ENCODE measurements around the gene ERVV-1.
"Not testable (repeated sequence)": the region's sequence is repeated elsewhere in the genome, so short reads cannot be mapped to it uniquely, and the experiment has no call there.

Gene ERVV-1

DNA sequence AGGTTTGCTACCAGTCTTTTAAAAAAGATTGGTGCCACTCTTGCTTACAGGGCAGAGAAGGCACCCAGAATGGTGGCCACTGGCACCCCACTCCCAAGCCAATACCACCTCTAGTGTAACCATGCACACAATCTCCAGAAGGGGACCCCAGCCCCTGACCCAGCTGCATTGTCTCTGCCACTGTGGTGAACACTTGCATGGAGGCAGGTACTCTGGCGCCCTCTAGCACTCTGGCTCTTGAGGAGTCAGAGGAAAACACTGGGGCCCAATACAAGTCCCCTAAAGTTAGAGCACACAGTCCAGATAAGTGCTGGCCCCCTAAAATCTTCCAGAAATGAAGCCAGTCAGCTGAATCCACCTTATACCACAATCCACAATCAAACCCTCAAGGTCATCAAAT lies 6.0 kb downstream of the ERVV-1 start:
- no peak overlapping the region for H3K27ac ChIP-seq (ENCODE audit: low read depth, low read length)
- H3K9ac ChIP-seq (ENCODE audit: low read length), result no peak overlapping the region
- H3K9me3 ChIP-seq (ENCODE audit: control insufficient read depth, insufficient read depth, low read depth, low read length), result peaks cover 7% of the 10 kb centered on the region; the same call in 1 of the 2 replicates
- no peaks in the 10 kb centered on the region for H3K27me3 ChIP-seq (ENCODE audit: control insufficient read depth, insufficient read depth, low read length)
- no peak overlapping the region for H3K4me3 ChIP-seq (ENCODE audit: low read depth, low read length)
- no peaks in the 10 kb centered on the region for H3K4me1 ChIP-seq (ENCODE audit: control insufficient read depth, insufficient read depth, low read length)
- H3K36me3 ChIP-seq (ENCODE audit: control insufficient read depth, insufficient read depth, low read length), result no peaks in the 10 kb centered on the region

DNA sequence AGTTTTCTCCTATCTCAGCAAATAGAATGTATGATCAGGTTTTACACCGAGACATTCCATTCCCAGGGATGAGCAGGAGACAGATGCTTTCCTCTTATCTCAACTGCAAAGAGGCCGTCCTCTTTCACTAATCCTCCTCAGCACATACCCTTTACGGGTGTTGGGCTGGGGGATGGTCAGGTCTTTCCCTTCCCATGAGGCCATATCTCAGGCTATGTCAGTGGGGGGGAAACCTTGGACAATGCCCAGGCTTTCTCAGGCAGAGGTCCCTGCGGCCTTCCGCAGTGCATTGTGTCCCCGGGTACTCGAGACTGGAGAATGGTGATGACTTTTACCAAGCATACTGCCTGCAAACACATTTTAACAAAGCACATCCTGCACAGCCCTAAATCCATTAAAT lies 14.6 kb downstream of the ERVV-1 start:
- not testable (repeated sequence) for H3K4me1 ChIP-seq (ENCODE audit: control insufficient read depth, insufficient read depth, low read length); H3K4me3 ChIP-seq (ENCODE audit: low read depth, low read length); H3K9ac ChIP-seq (ENCODE audit: low read length); H3K27me3 ChIP-seq (ENCODE audit: control insufficient read depth, insufficient read depth, low read length); H3K9me3 ChIP-seq (ENCODE audit: control insufficient read depth, insufficient read depth, low read depth, low read length); H3K27ac ChIP-seq (ENCODE audit: low read depth, low read length); H3K36me3 ChIP-seq (ENCODE audit: control insufficient read depth, insufficient read depth, low read length)

- no peaks in the 10 kb centered on the region for H3K27me3 ChIP-seq (ENCODE audit: control insufficient read depth, insufficient read depth, low read length)
- no peak overlapping the region for H3K27ac ChIP-seq (ENCODE audit: low read depth, low read length)
- no peaks in the 10 kb centered on the region for H3K36me3 ChIP-seq (ENCODE audit: control insufficient read depth, insufficient read depth, low read length)
- no peaks in the 10 kb centered on the region for H3K4me1 ChIP-seq (ENCODE audit: control insufficient read depth, insufficient read depth, low read length)
- no peak overlapping the region for H3K4me3 ChIP-seq (ENCODE audit: low read depth, low read length)
- peaks cover 10% of the 10 kb centered on the region for H3K9me3 ChIP-seq (ENCODE audit: control insufficient read depth, insufficient read depth, low read depth, low read length)
- H3K9ac ChIP-seq (ENCODE audit: low read length), result no peak overlapping the region
These were observed 20.3 kb downstream of the ERVV-1 start for GRCh38 chr19:53034054-53034453.

DNA sequence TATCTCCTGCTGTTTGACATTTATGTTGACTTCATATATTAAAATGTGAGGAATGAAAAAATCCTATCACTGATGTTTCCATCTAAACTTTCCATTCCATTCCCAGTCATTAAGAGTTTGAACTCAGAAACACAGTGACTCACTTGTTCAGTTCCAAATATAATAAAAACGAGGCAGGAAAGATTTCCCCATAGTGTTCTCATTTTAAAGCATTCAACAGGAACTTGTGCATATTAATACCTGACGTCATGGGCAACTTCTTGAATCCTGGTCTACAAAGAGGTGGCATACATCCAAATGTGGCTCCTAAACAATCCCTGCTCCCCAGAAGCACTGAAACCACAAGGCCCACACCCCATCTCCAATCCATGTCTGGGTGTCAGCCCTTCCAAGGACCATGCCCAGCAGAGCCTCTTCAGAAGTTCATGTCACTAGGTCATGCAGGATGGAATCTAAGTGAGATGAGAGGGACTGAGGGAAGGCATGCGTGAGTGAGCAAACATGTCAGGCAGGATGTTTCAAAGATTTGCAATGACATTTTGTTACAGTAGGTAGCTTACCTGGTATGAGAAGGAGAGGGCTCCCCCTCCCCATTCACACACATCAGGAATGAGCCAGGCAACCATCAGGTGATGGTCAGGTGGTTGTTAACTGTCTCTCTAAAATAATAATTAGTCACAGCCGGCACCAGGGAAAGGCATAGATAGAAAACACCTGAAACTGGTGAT lies 21.4 kb downstream of the ERVV-1 start:
- Histone ChIP-seq H3K9ac (ENCODE audit: low read length) (no peak overlapping the region), H3K27ac (ENCODE audit: low read depth, low read length) (no peak overlapping the region), H3K4me3 (ENCODE audit: low read depth, low read length) (no peak overlapping the region), H3K9me3 (ENCODE audit: control insufficient read depth, insufficient read depth, low read depth, low read length) (peaks cover 10% of the 10 kb centered on the region), H3K27me3 (ENCODE audit: control insufficient read depth, insufficient read depth, low read length) (no peaks in the 10 kb centered on the region), H3K36me3 (ENCODE audit: control insufficient read depth, insufficient read depth, low read length) (no peaks in the 10 kb centered on the region), H3K4me1 (ENCODE audit: control insufficient read depth, insufficient read depth, low read length) (no peaks in the 10 kb centered on the region)

DNA sequence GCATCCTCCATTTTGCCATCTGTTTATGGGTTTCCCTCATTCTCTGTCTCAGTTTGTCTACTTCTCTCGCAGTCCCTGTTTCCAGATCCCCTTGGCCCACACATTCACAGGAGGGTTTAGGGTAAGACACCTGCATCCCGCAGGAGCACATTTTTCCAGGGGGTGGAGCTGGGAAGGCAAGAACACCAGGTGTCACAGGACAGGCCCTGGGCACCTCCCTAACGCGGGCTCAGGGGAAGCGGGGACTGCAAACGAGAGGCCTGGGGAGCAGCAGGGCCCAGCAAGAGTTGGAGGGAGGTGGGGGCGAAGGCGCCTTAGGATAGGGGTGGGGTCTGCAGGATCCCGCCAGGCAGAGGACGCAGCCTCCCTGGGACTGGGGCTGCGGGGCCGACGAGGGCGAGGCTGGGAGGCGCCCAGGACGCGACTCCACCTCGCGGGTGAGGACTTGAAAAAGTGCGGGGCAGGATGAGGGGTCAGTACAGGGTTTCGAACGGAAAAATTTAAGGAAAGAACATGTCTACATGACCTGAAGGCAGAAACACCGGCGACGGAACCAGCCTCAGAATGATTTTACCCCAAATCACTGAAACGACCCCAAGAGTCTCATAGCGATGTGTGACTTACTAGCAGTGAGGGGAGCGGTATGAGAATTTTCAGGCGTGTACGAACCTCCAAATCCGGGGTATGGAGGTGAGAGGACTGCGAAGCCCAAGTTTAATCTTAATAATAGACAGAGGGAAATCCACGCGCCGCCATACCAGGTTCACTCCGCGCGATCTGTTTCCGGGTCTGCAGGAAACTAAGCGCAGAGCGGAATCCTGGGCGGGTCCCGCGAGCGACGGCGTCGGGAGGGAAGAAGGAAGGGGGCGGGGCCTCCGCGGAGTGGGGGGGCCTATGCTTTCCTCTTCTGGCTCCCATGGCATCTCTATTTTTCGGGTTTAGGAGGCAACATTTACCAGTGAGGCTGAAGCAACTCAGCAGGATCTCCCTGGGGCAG lies 23.7 kb downstream of the ERVV-1 start:
- peaks cover 6% of the 10 kb centered on the region; the same call in 1 of the 2 replicates for H3K9me3 ChIP-seq (ENCODE audit: control insufficient read depth, insufficient read depth, low read depth, low read length)
- H3K9ac ChIP-seq (ENCODE audit: low read length), result no peak overlapping the region
- H3K36me3 ChIP-seq (ENCODE audit: control insufficient read depth, insufficient read depth, low read length), result no peaks in the 10 kb centered on the region
- no peaks in the 10 kb centered on the region for H3K27me3 ChIP-seq (ENCODE audit: control insufficient read depth, insufficient read depth, low read length)
- peak overlapping the region; percentile 62 for H3K4me3 ChIP-seq (ENCODE audit: low read depth, low read length)
- H3K4me1 ChIP-seq (ENCODE audit: control insufficient read depth, insufficient read depth, low read length), result no peaks in the 10 kb centered on the region
- no peak overlapping the region for H3K27ac ChIP-seq (ENCODE audit: low read depth, low read length)

DNA sequence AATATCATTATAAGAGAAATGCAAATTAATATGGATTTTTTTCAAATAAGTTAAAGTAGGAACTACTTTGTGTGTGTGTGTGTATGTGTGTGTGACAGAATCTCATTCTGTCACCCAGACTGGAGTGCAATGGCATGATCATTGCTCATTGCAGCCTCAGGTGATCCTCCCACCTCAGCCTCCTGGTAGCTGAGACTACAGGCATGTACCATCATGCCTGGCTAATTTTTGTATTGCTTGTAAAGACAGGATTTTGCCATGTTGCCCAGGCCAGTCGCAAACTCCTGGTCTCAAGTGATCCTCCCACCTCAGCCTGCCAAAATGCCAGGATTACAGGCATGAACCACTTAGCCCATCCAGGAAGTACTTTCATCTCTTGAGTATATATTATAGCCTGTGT lies 27.6 kb downstream of the ERVV-1 start:
- H3K27ac ChIP-seq (ENCODE audit: low read depth, low read length), result no peak overlapping the region
- H3K9ac ChIP-seq (ENCODE audit: low read length), result no peak overlapping the region
- no peak overlapping the region for H3K4me3 ChIP-seq (ENCODE audit: low read depth, low read length)
- peaks cover 7% of the 10 kb centered on the region for H3K9me3 ChIP-seq (ENCODE audit: control insufficient read depth, insufficient read depth, low read depth, low read length)
- no peaks in the 10 kb centered on the region for H3K27me3 ChIP-seq (ENCODE audit: control insufficient read depth, insufficient read depth, low read length)
- no peaks in the 10 kb centered on the region for H3K4me1 ChIP-seq (ENCODE audit: control insufficient read depth, insufficient read depth, low read length)
- H3K36me3 ChIP-seq (ENCODE audit: control insufficient read depth, insufficient read depth, low read length), result no peaks in the 10 kb centered on the region

DNA sequence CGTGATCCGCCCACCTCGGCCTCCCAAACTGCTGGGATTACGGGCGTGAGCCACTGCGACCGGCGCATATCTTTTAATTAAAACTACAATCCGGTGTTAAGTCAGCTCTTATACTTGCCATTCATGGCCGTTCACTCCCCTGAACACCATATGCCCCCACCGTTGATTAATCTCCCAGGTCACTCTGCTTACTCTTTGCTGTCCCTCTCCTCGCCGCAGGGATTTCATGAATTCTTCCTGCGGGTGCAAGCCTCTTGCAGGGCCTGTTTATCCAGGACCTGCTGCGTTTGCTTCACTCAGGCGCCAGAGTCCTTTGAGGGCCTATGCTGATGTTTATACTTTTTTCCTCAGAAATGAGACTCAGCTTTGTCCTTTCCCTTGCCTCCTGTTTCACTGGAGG lies 31.8 kb downstream of the ERVV-1 start:
- Histone ChIP-seq H3K9me3 (ENCODE audit: control insufficient read depth, insufficient read depth, low read depth, low read length) (peaks cover 17% of the 10 kb centered on the region), H3K4me1 (ENCODE audit: control insufficient read depth, insufficient read depth, low read length) (no peaks in the 10 kb centered on the region), H3K9ac (ENCODE audit: low read length) (no peak overlapping the region), H3K27ac (ENCODE audit: low read depth, low read length) (no peak overlapping the region), H3K27me3 (ENCODE audit: control insufficient read depth, insufficient read depth, low read length) (no peaks in the 10 kb centered on the region), H3K4me3 (ENCODE audit: low read depth, low read length) (no peak overlapping the region), H3K36me3 (ENCODE audit: control insufficient read depth, insufficient read depth, low read length) (no peaks in the 10 kb centered on the region)

- Histone ChIP-seq H3K9me3 (ENCODE audit: control insufficient read depth, insufficient read depth, low read depth, low read length) (peaks cover 20% of the 10 kb centered on the region), H3K4me3 (ENCODE audit: low read depth, low read length) (no peak overlapping the region), H3K9ac (ENCODE audit: low read length) (no peak overlapping the region), H3K4me1 (ENCODE audit: control insufficient read depth, insufficient read depth, low read length) (no peaks in the 10 kb centered on the region), H3K27ac (ENCODE audit: low read depth, low read length) (no peak overlapping the region), H3K27me3 (ENCODE audit: control insufficient read depth, insufficient read depth, low read length) (no peaks in the 10 kb centered on the region), H3K36me3 (ENCODE audit: control insufficient read depth, insufficient read depth, low read length) (no peaks in the 10 kb centered on the region)
These were observed 33.7 kb downstream of the ERVV-1 start for GRCh38 chr19:53047379-53047778.

GRCh38 chr19:53055117-53055516 lies 41.4 kb downstream of the ERVV-1 start:
- H3K9ac ChIP-seq (ENCODE audit: low read length), result no peak overlapping the region
- H3K27ac ChIP-seq (ENCODE audit: low read depth, low read length), result no peak overlapping the region
- no peaks in the 10 kb centered on the region for H3K4me1 ChIP-seq (ENCODE audit: control insufficient read depth, insufficient read depth, low read length)
- peaks cover 14% of the 10 kb centered on the region; the same call in 1 of the 2 replicates for H3K27me3 ChIP-seq (ENCODE audit: control insufficient read depth, insufficient read depth, low read length)
- H3K36me3 ChIP-seq (ENCODE audit: control insufficient read depth, insufficient read depth, low read length), result no peaks in the 10 kb centered on the region
- H3K9me3 ChIP-seq (ENCODE audit: control insufficient read depth, insufficient read depth, low read depth, low read length), result peaks cover 8% of the 10 kb centered on the region; the same call in 1 of the 2 replicates
- no peak overlapping the region for H3K4me3 ChIP-seq (ENCODE audit: low read depth, low read length)

DNA sequence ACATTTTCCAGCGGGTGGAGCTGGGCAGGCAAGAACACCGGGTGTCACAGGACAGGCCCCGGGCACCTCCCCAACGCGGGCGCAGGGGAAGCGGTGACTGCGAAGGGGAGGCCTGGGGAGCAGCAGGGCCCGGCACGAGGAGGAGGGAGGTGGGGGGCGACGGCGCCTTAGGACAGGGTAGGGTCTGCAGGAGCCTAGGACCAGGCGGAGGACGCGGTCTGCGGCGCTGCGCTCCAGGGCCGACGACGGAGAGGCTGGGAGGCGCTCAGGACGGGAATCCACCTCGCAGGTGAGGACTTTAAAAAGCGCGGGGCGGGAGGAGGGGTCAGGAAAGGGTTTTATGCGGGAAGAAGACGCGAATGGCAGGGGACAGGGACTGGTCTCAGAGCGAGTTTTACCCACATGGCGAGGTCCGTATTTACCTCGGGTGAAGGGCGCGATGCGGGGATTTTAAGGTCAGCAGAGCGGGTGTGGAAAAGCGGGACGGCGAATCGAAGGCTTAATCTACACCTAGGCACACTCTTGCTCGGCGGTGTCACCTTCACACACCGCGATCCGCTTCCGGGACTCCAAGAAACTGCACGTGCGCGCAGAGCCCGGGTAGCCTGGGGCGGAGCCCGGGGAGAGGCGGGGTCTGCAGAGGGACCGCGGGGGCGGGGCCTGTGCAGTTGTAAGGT lies 44.3 kb downstream of the ERVV-1 start:
- Histone ChIP-seq H3K27ac (ENCODE audit: low read depth, low read length) (no peak overlapping the region), H3K9me3 (ENCODE audit: control insufficient read depth, insufficient read depth, low read depth, low read length) (peaks cover 16% of the 10 kb centered on the region), H3K4me1 (ENCODE audit: control insufficient read depth, insufficient read depth, low read length) (no peaks in the 10 kb centered on the region), H3K9ac (ENCODE audit: low read length) (no peak overlapping the region), H3K27me3 (ENCODE audit: control insufficient read depth, insufficient read depth, low read length) (peaks cover 14% of the 10 kb centered on the region; the same call in 1 of the 2 replicates), H3K36me3 (ENCODE audit: control insufficient read depth, insufficient read depth, low read length) (no peaks in the 10 kb centered on the region), H3K4me3 (ENCODE audit: low read depth, low read length) (peak overlapping the region; percentile 54)
